Mucosa of descending colon (tissue), 3 donors: ENCODE measurements around the gene DKK3. TPM values are rescaled to one million over a fixed set of nuclear protein-coding genes. Genes with fewer than 3 reads are reported as not detected.

Experiments
- ATAC-seq: fragments of 200-7000 bp; cut with Tn5 transposase; one replicate; pipeline ENCODE4 v1.9.1; 2020; ENCODE audit warnings: mild to moderate bottlenecking, moderate library complexity
- DNase-seq, 3 donors: peaks; one replicate each; pipeline ENCODE4 v3.0.0-alpha.2; 2020
- H3K36me3 ChIP-seq: fragments of 200-600 bp; one replicate; pipeline ENCODE4 v1.8.0; 2021; ENCODE audit warnings: low read depth, mild to moderate bottlenecking
- H3K4me1 ChIP-seq: fragments of 200-600 bp; one replicate; pipeline ENCODE4 v1.8.0; 2021; ENCODE audit warnings: low read depth, mild to moderate bottlenecking
- H3K4me3 ChIP-seq: fragments of 200-600 bp; one replicate; pipeline ENCODE4 v1.8.0; 2021; ENCODE audit warnings: mild to moderate bottlenecking
- H3K9me3 ChIP-seq: fragments of 200-600 bp; one replicate; pipeline ENCODE4 v1.8.0; 2021; ENCODE audit warnings: mild to moderate bottlenecking
- CTCF ChIP-seq: fragments of 200-600 bp; IDR thresholded peaks from one replicate; pipeline ENCODE4 v1.8.0; 2022; ENCODE audit warnings: antibody characterized with exemption, mild to moderate bottlenecking
- intact Hi-C, 2 donors: fragments of 100-400 bp; cut with DNase I in 1 of 2; cut with micrococcal nuclease in 1 of 2; formaldehyde crosslinking; loops; one replicate each; pipeline versions ENCODE4 v1.11.0 to v1.11.1; 2022; cut with DNase I, micrococcal nuclease
- total RNA-seq, 3 donors: library from RNA; stranded (reverse); fragmentation: NEBNext Ultra II Directional in 2 of 3; extraction: Animal tissue kit (Norgen Biotek cat#: 25700) in 2 of 3; gene quantifications; one replicate each; pipeline versions ENCODE4 v1.2.1 to v1.2.4, GENCODE V29; 2021 to 2023
- donor health status: DM: no; HTN: no; CAD: no; lungs with moderate emphysema.
- donor health status: DM: no; HTN: no; CAD: no.
- donor health status: DM: no; HTN: yes; CAD: no.

DKK3 gene
- total RNA-seq, 3 donors from 2014 or later = 9.1 to 52.9 (median 18.9) TPM

DNA sequence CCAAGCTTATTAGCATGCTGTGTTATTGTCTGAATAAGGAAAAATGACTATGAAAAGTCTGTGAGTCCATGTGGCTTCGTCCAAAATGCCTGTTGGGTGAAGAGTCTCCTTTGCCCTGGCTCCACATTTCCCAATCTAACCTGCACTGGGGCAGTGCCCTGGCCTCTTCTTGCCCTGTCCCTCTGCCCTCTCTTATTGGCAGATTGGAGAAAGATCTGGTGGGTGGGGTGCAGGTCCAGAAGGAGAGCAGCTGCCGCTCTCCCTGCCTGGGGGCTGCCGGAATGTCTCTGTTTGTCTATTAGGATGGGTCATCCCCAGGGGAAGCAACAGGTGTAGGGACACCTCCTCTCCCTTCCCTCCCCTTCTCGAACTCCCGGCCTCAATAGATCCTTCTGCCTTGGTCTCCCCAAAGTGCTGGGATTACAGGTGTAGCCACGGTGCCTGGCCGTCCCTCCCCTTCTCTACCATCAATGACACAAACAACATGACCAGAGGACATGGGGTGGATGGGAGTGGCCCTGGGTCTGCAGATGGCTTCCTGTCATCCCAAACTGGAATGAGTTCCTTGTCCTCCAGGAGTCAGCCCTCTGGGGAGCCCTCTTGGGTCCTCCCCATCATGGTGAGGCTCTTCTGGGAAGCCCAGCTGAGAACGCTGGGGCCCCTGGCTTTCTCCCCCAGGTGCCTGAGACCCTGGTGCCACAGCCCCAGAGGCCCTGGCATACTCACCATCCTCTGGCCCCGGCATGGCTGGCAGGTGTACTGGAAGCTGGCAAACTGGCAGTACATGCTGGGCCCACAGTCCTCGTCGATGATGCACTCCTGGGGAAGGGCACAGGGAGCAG is 40.5 kb downstream of the DKK3 start:
- TF ChIP-seq CTCF = no peak
- no peak overlapping the region for H3K4me3 ChIP-seq
- H3K36me3 ChIP-seq = no peaks in the 10 kb centered on the region
- no peak for DNase-seq
- intact Hi-C loops = no loop called here
- no peaks in the 10 kb centered on the region for H3K4me1 ChIP-seq
- ATAC-seq = no peak
- H3K9me3 ChIP-seq = no peaks in the 10 kb centered on the region

GRCh38 chr11:11966826-11967668 is 41.4 kb downstream of the DKK3 start:
- intact Hi-C loops = no loop called here
- peak; percentile 68 for TF ChIP-seq CTCF
- Histone ChIP-seq H3K4me3 (no peak overlapping the region), H3K36me3 (no peaks in the 10 kb centered on the region), H3K9me3 (no peaks in the 10 kb centered on the region), H3K4me1 (no peaks in the 10 kb centered on the region)
- DNase-seq (peak; percentile 72 to 80 (median 76)), ATAC-seq (peak; percentile 88)

- no peak for TF ChIP-seq CTCF
- ATAC-seq (no peak), DNase-seq (no peak)
- no peaks in the 10 kb centered on the region for H3K9me3 ChIP-seq
- H3K36me3 ChIP-seq = no peaks in the 10 kb centered on the region
- H3K4me3 ChIP-seq = no peak overlapping the region
- intact Hi-C loops = no loop called here
- no peaks in the 10 kb centered on the region for H3K4me1 ChIP-seq
These were observed 42.1 kb downstream of the DKK3 start for GRCh38 chr11:11966354-11966741.

- ATAC-seq (no peak), DNase-seq (no peak)
- Histone ChIP-seq H3K4me3 (no peak overlapping the region), H3K9me3 (no peaks in the 10 kb centered on the region), H3K4me1 (no peaks in the 10 kb centered on the region), H3K36me3 (no peaks in the 10 kb centered on the region)
- TF ChIP-seq CTCF = no peak
- intact Hi-C loops = no loop called here
These were observed 42.6 kb downstream of the DKK3 start for GRCh38 chr11:11965656-11966353.

- Histone ChIP-seq H3K9me3 (no peaks in the 10 kb centered on the region), H3K4me1 (no peaks in the 10 kb centered on the region), H3K4me3 (no peak overlapping the region), H3K36me3 (no peaks in the 10 kb centered on the region)
- DNase-seq (no peak), ATAC-seq (no peak)
- TF ChIP-seq CTCF = no peak
- intact Hi-C loops = no loop called here
These were observed 43.2 kb downstream of the DKK3 start for GRCh38 chr11:11965192-11965591.
